CD4-positive, alpha-beta T cell (primary cell): ENCODE data around the gene DENND5B. TPM values are rescaled to one million over a fixed set of nuclear protein-coding genes. Genes with fewer than 3 reads are reported as not detected.

Source experiments
- ATAC-seq: fragments of 200-7000 bp; cut with Tn5 transposase; one replicate; pipeline ENCODE4 v1.10.0; 2022; ENCODE audit warnings: mild to moderate bottlenecking; ENCODE audit not compliant: poor library complexity
- CTCF ChIA-PET: fragments of 350-600 bp; sonication (Branson Sonifier 250); formaldehyde crosslinking; loops from one replicate; lab custom pipeline; 2021; ENCODE audit warnings: antibody characterized with exemption, inconsistent platforms; lab: Charles Lee
- POLR2A ChIA-PET: fragments of 350-600 bp; sonication (Branson Sonifier 250); formaldehyde crosslinking; loops from one replicate; lab custom pipeline; 2021; ENCODE audit warnings: antibody characterized with exemption, inconsistent platforms; lab: Charles Lee
- DNase-seq, 14 experiments: peaks; one replicate each; pipeline ENCODE4 v3.0.0-alpha.2; 2013 to 2020; ENCODE audit warnings: mixed read lengths in 2 of 14
- H3K27ac ChIP-seq, 2 donors: one replicate each; pipeline versions ENCODE4 v1.5.1 to v1.7.0; 2013; ENCODE audit warnings: low read length in 2 of 2, low read depth in 1 of 2, mild to moderate bottlenecking in 1 of 2
- H3K27me3 ChIP-seq, 2 experiments: 1 replicate in 1 of 2; 2 replicates in 1 of 2; pipeline versions ENCODE4 v1.6.1 to v1.7.0; 2013; ENCODE audit warnings: low read length in 2 of 2, control low read depth in 1 of 2, mild to moderate bottlenecking in 1 of 2, moderate library complexity in 1 of 2; ENCODE audit not compliant: insufficient read depth in 2 of 2, control insufficient read depth in 1 of 2
- H3K36me3 ChIP-seq: one replicate; pipeline ENCODE4 v1.6.1; 2013; ENCODE audit warnings: low read length, control low read depth; ENCODE audit not compliant: insufficient read depth
- H3K4me1 ChIP-seq: one replicate; pipeline ENCODE4 v1.6.1; 2013; ENCODE audit warnings: low read length, control low read depth; ENCODE audit not compliant: insufficient read depth
- H3K4me3 ChIP-seq: one replicate; pipeline ENCODE4 v1.5.1; 2013; ENCODE audit warnings: mild to moderate bottlenecking, low read length, moderate library complexity
- H3K9me3 ChIP-seq, 2 experiments: 1 replicate in 1 of 2; 2 replicates in 1 of 2; pipeline versions ENCODE4 v1.6.1 to v1.7.0; 2013; ENCODE audit warnings: low read length in 2 of 2, mild to moderate bottlenecking in 2 of 2, control low read depth in 1 of 2, moderate library complexity in 1 of 2; ENCODE audit not compliant: control insufficient read depth in 1 of 2, insufficient read depth in 1 of 2
- H3K27ac Mint-ChIP-seq: one replicate; pipeline ENCODE4 v1.8.0; 2020; ENCODE audit warnings: mixed read lengths
- H3K27me3 Mint-ChIP-seq: one replicate; pipeline ENCODE4 v1.8.0; 2021; ENCODE audit warnings: mixed read lengths
- H3K36me3 Mint-ChIP-seq: one replicate; pipeline ENCODE4 v1.8.0; 2021; ENCODE audit warnings: low read depth, mixed read lengths
- H3K4me1 Mint-ChIP-seq: one replicate; pipeline ENCODE4 v1.8.0; 2021; ENCODE audit warnings: low read depth, mixed read lengths
- H3K4me3 Mint-ChIP-seq: one replicate; pipeline ENCODE4 v1.8.0; 2020; ENCODE audit warnings: mild to moderate bottlenecking, mixed read lengths
- H3K9me3 Mint-ChIP-seq: one replicate; pipeline ENCODE4 v1.8.0; 2020; ENCODE audit warnings: mixed read lengths
- CTCF ChIP-seq: fragments of 200-600 bp; IDR thresholded peaks from one replicate; pipeline ENCODE4 v1.8.0; 2022; ENCODE audit warnings: antibody characterized with exemption, mild to moderate bottlenecking
- intact Hi-C, 2 experiments: fragments of 100-400 bp; cut with DNase I in 1 of 2; cut with micrococcal nuclease in 1 of 2; formaldehyde crosslinking; loops; one replicate each; pipeline versions ENCODE4 v1.15.1 to v1.9.0; 2023 to 2025; cut with DNase I, micrococcal nuclease
- total RNA-seq, 174 experiments: library from RNA in 2 of 174; stranded (reverse) in 2 of 174; gene quantifications; one replicate each; pipeline ENCODE4 v1.2.3 and lab custom pipeline; 2021 to 2026

DENND5B gene
- total RNA-seq, 2 experiments from 2014 or later = 0.22 to 0.25 TPM

GRCh38 chr12:31522607-31523006 is 68.3 kb downstream of the DENND5B start:
- ChIA-PET CTCF (no interaction called here), POLR2A (no interaction called here)
- H3K4me1 ChIP-seq = no peaks in the 10 kb centered on the region
- no peak overlapping the region for H3K4me3 Mint-ChIP-seq
- TF ChIP-seq CTCF = no peak
- no peak overlapping the region for H3K27ac Mint-ChIP-seq
- no peak overlapping the region for H3K27ac ChIP-seq
- ATAC-seq (no peak), DNase-seq (no peak)
- H3K9me3 ChIP-seq = no peaks in the 10 kb centered on the region
- no peaks in the 10 kb centered on the region for H3K36me3 ChIP-seq
- H3K27me3 ChIP-seq = no peaks in the 10 kb centered on the region
- H3K4me3 ChIP-seq = no peak overlapping the region
- H3K36me3 Mint-ChIP-seq = no peaks in the 10 kb centered on the region
- H3K27me3 Mint-ChIP-seq = no peaks in the 10 kb centered on the region
- H3K9me3 Mint-ChIP-seq = no peaks in the 10 kb centered on the region
- no peaks in the 10 kb centered on the region for H3K4me1 Mint-ChIP-seq
- intact Hi-C loops = no loop called here

- no peaks in the 10 kb centered on the region for H3K9me3 ChIP-seq
- no peak overlapping the region for H3K4me3 ChIP-seq
- DNase-seq = no peak
- Mint-ChIP-seq H3K4me1 (no peaks in the 10 kb centered on the region), H3K27me3 (no peaks in the 10 kb centered on the region), H3K27ac (no peak overlapping the region), H3K36me3 (no peaks in the 10 kb centered on the region), H3K4me3 (no peak overlapping the region), H3K9me3 (no peaks in the 10 kb centered on the region)
- TF ChIP-seq CTCF = no peak
- intact Hi-C loops = no loop called here
- H3K4me1 ChIP-seq = no peaks in the 10 kb centered on the region
- CTCF ChIA-PET = no interaction called here
- H3K27ac ChIP-seq = no peak overlapping the region
- no peaks in the 10 kb centered on the region for H3K27me3 ChIP-seq
- POLR2A ChIA-PET = no interaction called here
- H3K36me3 ChIP-seq = no peaks in the 10 kb centered on the region
- ATAC-seq = no peak
Measured at GRCh38 chr12:31521964-31522363, 69.0 kb downstream of the DENND5B start.

- H3K4me1 Mint-ChIP-seq = no peaks in the 10 kb centered on the region
- Histone ChIP-seq H3K4me1 (no peaks in the 10 kb centered on the region), H3K4me3 (no peak overlapping the region), H3K27ac (no peak overlapping the region), H3K27me3 (no peaks in the 10 kb centered on the region), H3K36me3 (no peaks in the 10 kb centered on the region), H3K9me3 (no peaks in the 10 kb centered on the region)
- H3K9me3 Mint-ChIP-seq = no peaks in the 10 kb centered on the region
- ATAC-seq = no peak
- no peak for TF ChIP-seq CTCF
- POLR2A ChIA-PET = no interaction called here
- no peaks in the 10 kb centered on the region for H3K27me3 Mint-ChIP-seq
- CTCF ChIA-PET = no interaction called here
- H3K4me3 Mint-ChIP-seq = no peak overlapping the region
- DNase-seq = no peak
- H3K36me3 Mint-ChIP-seq = no peaks in the 10 kb centered on the region
- no peak overlapping the region for H3K27ac Mint-ChIP-seq
- intact Hi-C loops = no loop called here
Measured at GRCh38 chr12:31519511-31519910, 71.4 kb downstream of the DENND5B start.
